ENCODE results near the gene IFNAR1. TPM values are rescaled to one million over a fixed set of nuclear protein-coding genes. Genes with fewer than 3 reads are reported as not detected.

IFNAR1 gene
- total and polyA plus RNA-seq, 2 donors from 2014 or later: 15.9 to 60.9 TPM

DNA sequence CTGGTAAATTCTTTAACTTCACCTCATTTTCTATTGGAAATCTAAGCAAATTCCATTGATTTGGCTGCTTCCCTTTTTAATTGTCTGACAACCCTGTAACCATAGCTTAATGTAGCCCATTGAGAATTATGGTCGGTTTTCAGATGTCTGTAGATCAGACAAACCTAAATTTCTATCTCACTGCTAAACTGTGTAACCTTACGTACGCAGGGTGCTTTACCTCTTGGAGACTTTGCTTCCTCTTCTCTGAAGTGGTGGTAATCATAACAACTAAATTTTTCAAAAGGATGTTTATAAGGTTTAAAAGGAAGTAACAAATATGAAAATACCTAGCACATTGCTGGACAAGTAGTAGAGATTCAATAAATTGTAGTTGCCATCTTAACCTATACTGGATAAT is 25.9 kb downstream of the IFNAR1 start:
- H3K9ac ChIP-seq (ENCODE audit: low read length in 3 of 3): no peak overlapping the region
- H3K27ac ChIP-seq (ENCODE audit: low read depth in 2 of 2, low read length in 2 of 2): no peak overlapping the region
- H3K36me3 ChIP-seq (ENCODE audit: control insufficient read depth in 2 of 3, insufficient read depth in 3 of 3, low read length in 3 of 3): peaks cover 2 to 13% (median 10%) of the 10 kb centered on the region in 3 donors
- no peak for FAIRE-seq
- no peaks in the 10 kb centered on the region for H3K9me3 ChIP-seq (ENCODE audit: control insufficient read depth in 2 of 3, insufficient read depth in 1 of 3, low read length in 3 of 3)
- DNase-seq: no peak
- no peaks in the 10 kb centered on the region for H3K27me3 ChIP-seq (ENCODE audit: control insufficient read depth, insufficient read depth, low read length)
- H3K4me3 ChIP-seq (ENCODE audit: low read length in 3 of 3): no peak overlapping the region
- intact Hi-C loops (cut with DNase I): no loop called here
- H3K4me1 ChIP-seq (ENCODE audit: control insufficient read depth in 2 of 3, insufficient read depth in 2 of 3, low read depth in 1 of 3, low read length in 3 of 3): no peaks in the 10 kb centered on the region
- TF ChIP-seq, protein P1, sequence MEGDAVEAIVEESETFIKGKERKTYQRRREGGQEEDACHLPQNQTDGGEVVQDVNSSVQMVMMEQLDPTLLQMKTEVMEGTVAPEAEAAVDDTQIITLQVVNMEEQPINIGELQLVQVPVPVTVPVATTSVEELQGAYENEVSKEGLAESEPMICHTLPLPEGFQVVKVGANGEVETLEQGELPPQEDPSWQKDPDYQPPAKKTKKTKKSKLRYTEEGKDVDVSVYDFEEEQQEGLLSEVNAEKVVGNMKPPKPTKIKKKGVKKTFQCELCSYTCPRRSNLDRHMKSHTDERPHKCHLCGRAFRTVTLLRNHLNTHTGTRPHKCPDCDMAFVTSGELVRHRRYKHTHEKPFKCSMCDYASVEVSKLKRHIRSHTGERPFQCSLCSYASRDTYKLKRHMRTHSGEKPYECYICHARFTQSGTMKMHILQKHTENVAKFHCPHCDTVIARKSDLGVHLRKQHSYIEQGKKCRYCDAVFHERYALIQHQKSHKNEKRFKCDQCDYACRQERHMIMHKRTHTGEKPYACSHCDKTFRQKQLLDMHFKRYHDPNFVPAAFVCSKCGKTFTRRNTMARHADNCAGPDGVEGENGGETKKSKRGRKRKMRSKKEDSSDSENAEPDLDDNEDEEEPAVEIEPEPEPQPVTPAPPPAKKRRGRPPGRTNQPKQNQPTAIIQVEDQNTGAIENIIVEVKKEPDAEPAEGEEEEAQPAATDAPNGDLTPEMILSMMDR (IDR thresholded peaks at IDR 0.05; ENCODE audit: borderline replicate concordance, extremely low read depth, insufficient read depth): no peak

DNA sequence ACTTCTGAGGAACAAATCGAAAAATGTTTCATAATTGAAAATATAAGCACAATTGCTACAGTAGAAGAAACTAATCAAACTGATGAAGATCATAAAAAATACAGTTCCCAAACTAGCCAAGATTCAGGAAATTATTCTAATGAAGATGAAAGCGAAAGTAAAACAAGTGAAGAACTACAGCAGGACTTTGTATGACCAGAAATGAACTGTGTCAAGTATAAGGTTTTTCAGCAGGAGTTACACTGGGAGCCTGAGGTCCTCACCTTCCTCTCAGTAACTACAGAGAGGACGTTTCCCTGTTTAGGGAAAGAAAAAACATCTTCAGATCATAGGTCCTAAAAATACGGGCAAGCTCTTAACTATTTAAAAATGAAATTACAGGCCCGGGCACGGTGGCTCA is 30.6 kb downstream of the IFNAR1 start:
- intact Hi-C loops (cut with DNase I): no loop called here
- Histone ChIP-seq H3K4me1 (ENCODE audit: control insufficient read depth in 2 of 3, insufficient read depth in 2 of 3, low read depth in 1 of 3, low read length in 3 of 3) (no peaks in the 10 kb centered on the region), H3K9ac (ENCODE audit: low read length in 3 of 3) (no peak overlapping the region), H3K9me3 (ENCODE audit: control insufficient read depth in 2 of 3, insufficient read depth in 1 of 3, low read length in 3 of 3) (no peaks in the 10 kb centered on the region), H3K27ac (ENCODE audit: low read depth in 2 of 2, low read length in 2 of 2) (no peak overlapping the region), H3K36me3 (ENCODE audit: control insufficient read depth in 2 of 3, insufficient read depth in 3 of 3, low read length in 3 of 3) (peaks cover 0 to 13% (median 8%) of the 10 kb centered on the region in 3 donors), H3K27me3 (ENCODE audit: control insufficient read depth, insufficient read depth, low read length) (no peaks in the 10 kb centered on the region), H3K4me3 (ENCODE audit: low read length in 3 of 3) (no peak overlapping the region)
- no peak for DNase-seq
- FAIRE-seq: no peak
- TF ChIP-seq, protein P1 (IDR thresholded peaks at IDR 0.05; ENCODE audit: borderline replicate concordance, extremely low read depth, insufficient read depth): no peak

DNA sequence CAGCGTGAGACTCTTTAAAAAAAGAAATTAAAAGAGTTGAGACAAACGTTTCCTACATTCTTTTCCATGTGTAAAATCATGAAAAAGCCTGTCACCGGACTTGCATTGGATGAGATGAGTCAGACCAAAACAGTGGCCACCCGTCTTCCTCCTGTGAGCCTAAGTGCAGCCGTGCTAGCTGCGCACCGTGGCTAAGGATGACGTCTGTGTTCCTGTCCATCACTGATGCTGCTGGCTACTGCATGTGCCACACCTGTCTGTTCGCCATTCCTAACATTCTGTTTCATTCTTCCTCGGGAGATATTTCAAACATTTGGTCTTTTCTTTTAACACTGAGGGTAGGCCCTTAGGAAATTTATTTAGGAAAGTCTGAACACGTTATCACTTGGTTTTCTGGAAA is 31.2 kb downstream of the IFNAR1 start:
- FAIRE-seq (no peak), DNase-seq (no peak)
- Histone ChIP-seq H3K9ac (ENCODE audit: low read length in 3 of 3) (no peak overlapping the region), H3K4me3 (ENCODE audit: low read length in 3 of 3) (no peak overlapping the region), H3K27me3 (ENCODE audit: control insufficient read depth, insufficient read depth, low read length) (no peaks in the 10 kb centered on the region), H3K36me3 (ENCODE audit: control insufficient read depth in 2 of 3, insufficient read depth in 3 of 3, low read length in 3 of 3) (peaks cover 0 to 13% (median 8%) of the 10 kb centered on the region in 3 donors), H3K4me1 (ENCODE audit: control insufficient read depth in 2 of 3, insufficient read depth in 2 of 3, low read depth in 1 of 3, low read length in 3 of 3) (peaks cover 0 to 3% (median 1%) of the 10 kb centered on the region in 3 donors), H3K9me3 (ENCODE audit: control insufficient read depth in 2 of 3, insufficient read depth in 1 of 3, low read length in 3 of 3) (no peaks in the 10 kb centered on the region), H3K27ac (ENCODE audit: low read depth in 2 of 2, low read length in 2 of 2) (no peak overlapping the region)
- TF ChIP-seq, protein P1 (IDR thresholded peaks at IDR 0.05; ENCODE audit: borderline replicate concordance, extremely low read depth, insufficient read depth): no peak
- intact Hi-C loops (cut with DNase I): no loop called here

DNA sequence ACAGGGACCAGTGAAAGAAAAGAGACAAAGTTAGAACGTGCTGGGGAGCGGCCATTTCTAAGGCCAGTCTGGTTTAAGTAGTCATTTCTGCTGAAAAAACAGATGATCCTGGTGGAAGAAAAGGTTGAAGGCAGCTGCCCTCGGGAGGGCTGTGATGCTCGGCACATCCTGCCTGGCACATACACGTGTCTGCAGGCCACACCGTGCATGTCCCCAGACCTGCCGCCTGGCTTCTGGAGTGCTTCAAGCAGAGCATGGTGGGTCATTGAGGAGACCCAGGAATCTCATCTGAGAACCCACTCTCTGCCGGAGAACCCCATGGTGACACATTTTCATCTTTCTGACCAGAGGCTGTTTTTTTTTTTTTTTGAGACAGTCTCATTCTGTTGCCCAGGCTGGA is 32.4 kb downstream of the IFNAR1 start:
- H3K36me3 ChIP-seq (ENCODE audit: control insufficient read depth in 2 of 3, insufficient read depth in 3 of 3, low read length in 3 of 3): peaks cover 0 to 13% (median 6%) of the 10 kb centered on the region in 3 donors
- TF ChIP-seq, protein P1 (IDR thresholded peaks at IDR 0.05; ENCODE audit: borderline replicate concordance, extremely low read depth, insufficient read depth): no peak
- FAIRE-seq (no peak), DNase-seq (no peak)
- H3K9me3 ChIP-seq (ENCODE audit: control insufficient read depth in 2 of 3, insufficient read depth in 1 of 3, low read length in 3 of 3): no peaks in the 10 kb centered on the region
- H3K4me3 ChIP-seq (ENCODE audit: low read length in 3 of 3): no peak overlapping the region
- intact Hi-C loops (cut with DNase I): no loop called here
- H3K27me3 ChIP-seq (ENCODE audit: control insufficient read depth, insufficient read depth, low read length): no peaks in the 10 kb centered on the region
- no peak overlapping the region for H3K27ac ChIP-seq (ENCODE audit: low read depth in 2 of 2, low read length in 2 of 2)
- no peak overlapping the region for H3K9ac ChIP-seq (ENCODE audit: low read length in 3 of 3)
- peaks cover 0 to 6% (median 3%) of the 10 kb centered on the region in 3 donors for H3K4me1 ChIP-seq (ENCODE audit: control insufficient read depth in 2 of 3, insufficient read depth in 2 of 3, low read depth in 1 of 3, low read length in 3 of 3)
